HG03378 (cell line): ENCODE results near the gene GPX4.
A peak's percentile ranks its signal among the peaks of the same experiment; 100 is the strongest.

Experiments
- ATAC-seq: cut with Tn5 transposase; IDR thresholded peaks from one replicate; pipeline ENCODE4 v1.9.1; 2021; ENCODE audit warnings: mild to moderate bottlenecking, moderate library complexity; ENCODE audit not compliant: unreplicated experiment

Gene GPX4

DNA sequence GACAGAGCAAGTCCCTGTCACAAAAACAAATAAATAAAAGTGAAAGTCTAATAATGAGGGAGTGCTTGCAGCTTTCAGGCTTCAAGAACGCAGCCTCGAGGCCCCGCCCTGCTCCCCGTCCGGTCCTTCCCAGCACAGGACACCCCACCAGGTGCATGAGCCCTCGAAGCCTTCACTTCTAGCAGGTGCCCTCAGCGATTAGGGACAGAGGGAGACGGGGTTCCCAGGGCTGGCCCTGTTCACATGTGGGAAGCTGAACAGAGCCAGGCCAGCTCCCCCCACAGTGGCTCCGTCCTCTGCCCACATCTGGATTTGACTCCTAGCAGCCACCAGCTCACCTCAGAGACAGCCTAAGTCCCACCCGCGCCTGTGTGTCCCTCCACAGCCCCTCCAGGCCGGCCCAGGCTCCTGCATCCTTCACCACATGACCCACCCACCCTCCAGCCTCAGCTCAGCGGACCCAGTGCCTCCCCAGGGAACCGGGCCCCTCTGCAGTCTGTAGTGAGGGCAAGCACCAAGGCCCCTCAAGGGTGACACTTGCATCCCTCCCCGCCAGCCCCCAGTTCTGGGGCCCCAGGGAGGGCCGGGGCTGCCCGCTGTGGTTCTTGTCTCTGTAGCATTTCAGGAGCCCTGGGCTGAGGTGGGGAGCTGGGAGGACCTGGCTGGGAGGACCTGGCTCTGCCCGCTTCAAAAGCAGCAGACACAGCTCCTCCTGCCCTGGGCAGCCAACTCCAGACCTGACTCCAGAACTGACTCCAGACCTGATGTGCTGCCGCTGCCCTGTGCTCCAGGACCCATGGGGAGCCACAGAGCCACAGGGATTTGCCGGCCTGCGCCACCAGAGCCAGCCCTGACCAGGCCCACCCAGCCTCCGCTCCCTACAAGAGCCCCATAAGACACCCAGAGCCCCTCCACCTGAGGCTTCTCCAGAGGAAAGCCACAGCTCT, 27.2 kb downstream of the GPX4 start:
- no peak for ATAC-seq

DNA sequence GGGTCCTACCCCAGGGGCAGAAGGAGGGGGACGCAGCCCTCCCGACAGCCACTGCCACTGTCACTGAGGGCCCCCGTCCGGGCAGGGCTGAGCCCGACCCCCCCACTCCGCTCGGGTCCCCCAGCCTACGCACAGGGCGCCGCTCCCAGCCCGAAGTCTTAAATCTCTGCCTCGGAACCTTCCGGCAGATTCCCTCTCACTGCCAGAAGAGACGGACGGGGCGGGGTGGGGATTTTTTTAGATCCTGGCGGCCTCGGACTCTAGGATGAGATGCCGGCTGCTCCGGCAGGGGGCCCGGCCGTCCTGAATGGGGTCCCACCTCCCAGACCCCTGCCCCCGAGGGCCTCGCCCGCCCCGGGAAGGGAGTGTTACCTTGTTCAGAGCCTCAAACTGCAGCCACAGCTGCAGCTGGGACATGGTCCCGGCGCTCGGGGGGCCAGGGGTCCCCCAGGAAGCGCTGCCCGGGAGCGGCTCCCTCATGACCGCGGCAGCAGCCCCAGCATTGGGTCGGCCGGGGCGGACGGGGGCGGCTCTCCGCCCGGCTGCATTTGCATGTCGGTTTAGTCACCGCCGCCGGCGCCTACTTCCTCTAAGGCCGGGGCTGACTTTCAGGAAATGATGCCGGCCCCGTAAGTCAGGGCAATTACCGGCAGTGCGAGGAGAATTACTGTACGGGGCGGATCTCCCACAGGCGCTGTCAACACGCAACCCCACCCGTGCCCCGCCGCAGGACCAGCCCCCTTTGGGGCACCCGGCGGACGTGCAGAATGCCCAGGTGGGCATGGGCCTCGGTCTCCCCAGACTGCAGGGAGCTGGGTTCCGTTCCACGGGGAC, 28.1 kb downstream of the GPX4 start:
- ATAC-seq, result peak; percentile 46

DNA sequence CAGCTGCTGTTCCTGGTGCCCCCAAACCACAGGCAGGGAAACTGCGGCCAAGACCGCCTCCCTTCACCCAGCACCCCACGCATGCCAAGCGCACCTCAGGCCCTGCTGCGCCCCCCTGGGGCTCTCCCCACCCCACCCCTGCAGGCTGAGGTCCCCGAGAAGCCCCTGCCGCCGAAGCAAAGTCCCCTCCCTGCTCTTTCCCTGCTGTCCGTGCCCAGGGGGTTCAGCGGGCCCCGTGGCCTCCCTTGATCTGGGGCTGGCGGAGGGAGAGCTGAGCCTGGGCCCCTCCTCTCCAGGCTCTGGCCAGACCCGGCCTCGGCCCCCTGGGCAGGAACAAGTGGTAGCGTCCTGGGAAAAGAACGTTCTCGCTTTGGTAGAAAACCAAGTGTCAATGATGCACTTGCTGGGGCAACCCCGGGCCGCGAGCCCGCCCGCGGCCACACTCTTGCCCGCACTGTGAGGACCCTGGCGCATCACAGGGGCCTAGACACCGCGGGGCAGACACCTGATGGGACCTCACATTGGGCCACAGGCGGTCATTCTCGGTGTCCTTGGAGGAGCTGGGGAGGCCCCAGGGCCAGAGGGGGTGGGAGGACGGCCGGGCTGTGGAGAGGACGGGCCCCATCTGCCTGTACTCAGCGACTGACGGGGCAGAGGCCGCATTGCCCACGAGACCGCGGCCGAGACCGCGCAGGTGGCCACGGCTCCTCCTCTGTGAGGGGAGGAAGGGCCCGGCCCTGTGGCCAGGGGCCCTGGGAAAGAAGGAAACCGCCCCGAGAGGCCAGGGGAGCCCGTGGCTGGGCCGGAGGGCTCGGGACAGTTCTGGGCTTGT, 29.0 kb downstream of the GPX4 start:
- peak; percentile 4 for ATAC-seq

DNA sequence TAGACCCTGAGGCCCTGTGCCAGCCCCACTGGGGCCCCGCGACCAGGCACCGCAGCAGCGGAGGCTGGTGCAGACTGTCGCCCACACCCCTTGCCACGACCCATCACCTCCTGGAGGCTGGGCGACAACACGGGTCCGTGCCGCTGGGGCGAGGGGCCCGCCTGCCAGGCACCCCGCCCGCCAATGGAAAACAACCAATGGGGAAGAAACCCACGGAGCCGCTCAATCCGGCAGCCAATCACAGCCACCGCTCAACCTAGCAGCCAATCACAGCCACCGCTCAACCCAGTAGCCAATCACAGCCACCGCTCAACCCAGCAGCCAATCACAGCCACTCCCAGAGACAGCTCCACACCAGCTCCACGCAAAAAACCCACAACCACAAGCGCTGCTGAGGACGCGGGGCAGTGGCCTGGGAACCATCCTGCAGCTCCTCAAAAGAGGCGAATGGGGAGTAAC, 29.7 kb downstream of the GPX4 start:
- peak; percentile 44 for ATAC-seq

DNA sequence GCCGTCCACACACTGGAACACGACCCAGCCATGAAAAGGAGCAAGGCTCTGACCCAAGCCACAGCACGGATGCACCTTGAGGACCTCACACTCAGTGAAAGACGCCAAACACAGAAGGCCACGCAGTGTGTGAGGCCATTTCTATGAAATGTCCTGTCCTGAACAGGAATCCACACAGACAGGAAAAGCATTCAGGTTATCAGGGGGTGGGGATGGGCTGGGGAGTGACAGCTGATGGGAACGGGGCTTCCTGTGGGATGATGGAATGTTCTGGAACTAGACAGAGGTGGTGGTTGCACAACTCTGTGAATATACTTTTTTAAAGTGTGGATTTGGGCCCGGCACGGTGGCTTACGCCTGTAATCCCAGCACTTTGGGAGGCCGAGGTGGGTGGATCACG, 30.6 kb downstream of the GPX4 start:
- ATAC-seq, result no peak

DNA sequence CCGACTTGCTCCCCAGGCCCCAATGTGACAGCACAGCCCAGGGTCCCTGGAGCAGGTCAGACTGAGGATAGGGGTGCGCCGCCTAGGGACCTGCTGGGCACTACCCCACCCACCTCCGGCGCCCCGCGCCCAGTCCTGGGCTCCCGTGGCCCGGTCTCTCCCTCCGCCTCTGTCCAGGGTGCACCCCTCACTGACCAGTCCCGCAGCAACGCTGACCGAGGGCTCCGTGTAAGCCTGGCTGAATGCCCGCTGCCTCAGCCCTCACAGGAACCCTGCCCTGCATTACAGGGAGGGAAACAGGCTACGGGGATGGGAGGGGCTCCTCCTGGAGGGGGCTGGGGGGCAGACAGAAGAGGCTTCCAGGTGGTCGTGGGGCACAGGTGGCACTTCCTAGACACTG, 31.7 kb downstream of the GPX4 start:
- ATAC-seq, result no peak

DNA sequence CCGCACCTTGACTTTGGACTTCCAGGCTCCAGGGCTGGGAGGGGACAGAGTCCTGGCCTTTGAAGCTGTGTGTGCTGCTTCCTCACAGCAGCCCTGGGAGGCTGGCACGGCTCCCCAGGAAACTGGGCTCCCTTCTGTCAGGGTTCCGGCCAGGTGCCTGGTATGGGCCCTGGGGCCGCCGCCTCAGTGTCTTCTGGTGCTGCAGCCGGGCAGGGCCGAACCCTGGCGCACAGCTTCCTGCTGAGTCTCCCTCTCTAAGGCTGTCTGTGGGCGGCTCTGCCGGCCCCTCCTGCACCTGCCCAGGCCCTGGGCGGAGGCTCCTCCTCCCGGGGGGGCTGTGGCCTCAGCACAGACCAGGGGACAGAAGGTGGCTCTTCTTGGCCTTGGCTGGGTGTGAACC, 32.4 kb downstream of the GPX4 start:
- no peak for ATAC-seq

DNA sequence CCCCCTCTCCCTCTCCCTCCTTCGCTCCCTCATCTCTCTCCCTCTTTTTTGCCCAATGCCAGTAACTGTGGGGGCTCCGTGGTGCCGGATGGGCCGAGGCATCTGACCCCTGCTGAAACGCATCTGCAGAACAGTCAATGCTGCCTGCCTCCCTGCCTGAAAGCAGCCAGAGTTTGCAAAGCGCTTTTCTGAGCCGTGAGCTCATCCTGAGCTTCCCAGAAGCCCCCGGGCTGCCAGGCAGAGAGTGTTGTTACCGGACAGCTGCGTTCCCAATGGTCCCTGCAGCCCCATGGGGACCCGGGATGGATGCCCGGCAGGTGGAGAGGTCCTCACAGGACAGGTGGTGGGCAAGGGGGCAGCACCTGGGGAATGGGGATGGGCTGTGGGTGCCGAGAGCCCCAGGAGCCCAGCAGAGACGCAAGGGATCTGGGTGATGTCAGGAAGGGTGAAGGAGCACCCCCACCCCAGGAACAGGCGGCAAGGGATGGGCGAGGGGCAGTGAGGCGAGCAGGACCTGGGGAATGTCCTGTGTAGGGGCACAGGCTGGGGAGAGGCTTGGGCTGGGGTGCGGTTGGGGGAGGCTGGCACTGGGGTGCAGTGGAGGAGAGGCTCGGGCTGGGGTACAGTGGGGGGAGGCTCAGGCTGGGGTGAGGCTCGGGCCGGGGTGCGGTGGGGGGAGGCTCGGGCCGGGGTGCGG, 33.0 kb downstream of the GPX4 start:
- ATAC-seq, result no peak

DNA sequence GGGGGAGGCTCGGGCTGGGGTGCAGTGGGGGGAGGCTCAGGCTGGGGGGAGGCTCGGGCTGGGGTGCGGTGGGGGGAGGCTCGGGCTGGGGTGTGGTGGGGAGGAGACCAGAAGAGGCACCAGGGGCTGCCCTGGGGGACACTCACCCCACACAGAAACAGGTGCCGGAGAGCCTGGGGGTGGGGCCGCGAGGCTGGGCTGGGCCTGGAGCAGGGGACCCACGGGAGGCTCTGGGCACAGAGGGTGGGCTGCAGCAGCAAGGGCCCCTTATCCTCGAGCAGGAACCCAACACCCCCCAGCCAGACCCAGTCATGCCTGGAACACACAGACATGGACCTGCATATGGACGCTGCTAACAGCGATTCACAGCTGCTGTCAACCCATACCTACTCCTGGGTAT, 34.3 kb downstream of the GPX4 start:
- ATAC-seq, result no peak

DNA sequence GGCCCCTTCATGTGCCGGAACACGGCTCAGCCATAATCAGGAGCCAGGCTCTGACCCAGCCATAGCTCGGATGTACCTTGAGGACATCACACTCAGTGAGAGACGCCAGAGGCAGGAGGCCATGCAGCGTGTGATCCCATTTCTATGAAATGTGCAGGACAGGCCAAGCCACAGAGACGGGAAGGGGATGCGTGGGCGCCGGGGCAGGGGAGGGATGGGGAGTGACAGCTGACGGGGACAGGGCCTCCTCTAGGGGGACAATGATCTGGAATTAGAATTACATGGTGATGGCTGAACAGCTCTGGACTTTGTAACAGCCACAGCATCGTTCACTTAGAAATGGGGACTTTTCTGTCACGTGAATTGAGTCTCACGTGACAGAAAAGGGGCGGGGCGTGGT, 35.3 kb downstream of the GPX4 start:
- ATAC-seq, result no peak

DNA sequence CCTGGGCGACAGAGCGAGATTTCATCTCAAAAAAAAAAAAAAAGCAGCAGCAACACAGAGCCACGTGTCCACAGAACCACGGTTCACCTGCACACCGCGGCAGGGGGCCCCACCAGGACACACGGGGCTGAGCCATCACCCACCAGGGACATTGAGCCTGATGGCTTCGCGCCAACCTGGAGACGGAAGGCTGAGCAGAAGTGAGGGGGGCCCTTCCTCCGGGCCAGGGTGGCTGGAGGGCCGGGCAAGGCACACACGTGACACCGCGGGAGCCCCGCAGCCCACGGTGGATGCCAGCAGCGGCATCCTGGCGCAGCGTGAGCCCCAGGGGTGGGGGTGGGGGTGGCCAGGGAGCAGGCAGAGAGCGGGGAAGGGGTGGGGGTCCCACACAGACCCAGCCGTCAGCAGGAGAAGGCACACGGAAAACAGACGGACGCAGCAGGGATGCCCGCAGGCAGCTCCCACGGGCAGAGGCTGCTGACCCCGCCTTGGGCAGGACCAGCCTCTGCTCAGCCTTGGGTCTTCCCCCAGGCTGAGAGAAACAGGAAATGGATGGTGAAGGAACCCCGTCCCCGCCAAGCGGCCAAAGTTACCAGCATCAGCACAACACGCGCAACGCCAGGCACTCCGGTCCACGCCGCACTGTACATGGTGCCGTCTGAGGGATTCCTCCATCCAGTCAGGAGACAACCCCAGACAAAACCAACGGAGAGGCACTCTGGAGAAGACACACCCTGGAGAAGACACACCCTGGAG, 36.7 kb downstream of the GPX4 start:
- ATAC-seq, result no peak

DNA sequence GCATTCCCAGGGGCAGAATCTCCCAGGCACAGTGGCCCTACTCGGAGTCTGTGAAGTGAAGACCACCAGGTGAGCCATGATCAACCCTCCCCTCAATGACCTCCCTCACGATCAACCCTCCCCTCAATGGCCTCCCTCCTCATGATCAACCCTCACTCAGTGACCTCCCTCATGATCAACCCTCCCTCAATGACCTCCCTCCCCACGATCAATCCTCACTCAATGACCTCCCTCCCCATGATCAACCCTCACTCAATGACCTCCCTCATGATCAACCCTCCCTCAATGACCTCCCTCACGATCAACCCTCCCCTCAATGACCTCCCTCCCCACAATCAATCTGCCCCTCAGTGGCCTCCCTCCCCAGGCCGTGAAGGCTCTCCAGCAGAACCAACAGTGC, 38.1 kb downstream of the GPX4 start:
- ATAC-seq, result no peak

DNA sequence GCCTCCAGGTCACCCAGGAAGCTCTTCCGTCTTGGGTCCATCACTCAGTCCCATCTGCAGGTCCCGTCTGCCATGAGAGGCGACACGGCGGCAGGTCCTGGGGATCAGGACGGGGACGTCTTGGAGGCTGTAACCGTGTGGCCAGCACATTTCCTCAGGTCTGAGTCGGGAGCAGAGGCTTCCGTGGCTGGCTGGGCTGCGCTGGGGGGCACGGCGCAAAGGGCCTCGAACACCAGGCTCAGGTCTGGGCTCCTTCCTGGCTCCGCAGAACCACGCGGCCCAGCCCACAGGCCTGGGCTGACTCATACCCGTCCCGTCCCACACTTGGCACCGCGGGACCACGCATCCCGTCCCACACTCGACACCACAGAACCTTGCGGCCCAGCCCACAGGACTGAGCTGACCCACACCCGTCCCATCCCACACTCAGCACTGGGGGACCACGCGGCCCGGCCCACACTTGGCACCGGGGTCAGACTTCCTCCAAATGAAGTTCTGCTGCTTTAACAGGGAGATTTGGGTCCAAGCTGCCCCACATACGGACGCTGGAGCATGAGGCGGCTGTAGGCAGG, 40.1 kb downstream of the GPX4 start:
- no peak for ATAC-seq

DNA sequence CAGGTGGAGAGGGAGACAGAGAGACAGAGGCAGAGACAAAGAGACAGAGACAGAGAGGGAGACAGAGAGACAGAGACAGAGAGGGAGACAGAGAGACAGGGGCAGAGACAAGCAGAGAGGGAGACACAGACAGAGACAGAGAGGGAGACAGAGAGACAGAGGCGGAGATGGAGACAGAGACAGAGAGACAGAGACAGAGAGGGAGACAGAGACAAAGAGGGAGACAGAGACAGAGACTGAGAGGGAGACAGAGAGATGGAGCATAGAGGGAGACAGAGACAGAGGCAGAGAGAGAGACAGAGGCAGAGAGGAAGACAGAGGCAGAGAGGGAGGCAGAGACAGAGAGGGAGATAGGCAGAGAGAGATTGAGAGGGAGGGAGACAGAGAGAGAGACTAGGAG, 40.9 kb downstream of the GPX4 start:
- no peak for ATAC-seq

DNA sequence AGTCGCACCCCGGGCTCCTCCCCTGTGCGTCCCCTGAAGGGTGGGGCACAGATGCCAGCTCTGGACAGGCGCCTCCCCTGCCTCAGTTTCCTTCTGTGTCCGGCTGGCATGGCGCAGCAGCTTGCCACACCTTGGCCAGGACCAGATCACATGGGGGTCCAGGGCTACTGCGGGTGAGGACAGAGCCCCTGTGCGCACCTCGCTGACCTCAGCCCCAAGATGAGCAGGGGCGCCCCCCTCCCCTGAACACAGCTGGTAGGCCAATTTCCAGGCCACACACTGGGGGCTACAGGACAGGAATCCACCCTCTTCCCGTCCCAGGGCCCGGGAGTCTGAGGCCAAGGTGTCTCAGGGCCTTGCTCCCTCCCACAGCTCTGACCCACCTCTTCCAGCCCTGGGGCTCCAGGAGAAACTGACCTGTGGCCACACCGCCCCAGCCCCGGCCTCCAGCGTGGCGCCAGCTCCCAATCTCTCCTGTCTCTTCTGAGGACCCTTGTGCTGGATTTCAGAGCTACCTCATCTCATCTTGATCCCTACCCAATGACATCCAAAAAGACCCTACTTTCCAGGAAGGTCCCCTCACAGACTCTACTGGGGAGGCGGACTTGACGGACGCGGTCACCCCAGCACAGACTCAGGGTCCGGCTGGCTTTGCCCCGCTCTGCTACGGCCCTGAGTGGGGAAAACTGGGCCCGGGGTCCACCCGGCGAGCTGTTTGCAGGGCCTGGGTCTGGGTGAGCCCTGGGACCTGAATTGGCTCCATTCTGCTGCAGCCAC, 42.0 kb downstream of the GPX4 start:
- ATAC-seq, result no peak

DNA sequence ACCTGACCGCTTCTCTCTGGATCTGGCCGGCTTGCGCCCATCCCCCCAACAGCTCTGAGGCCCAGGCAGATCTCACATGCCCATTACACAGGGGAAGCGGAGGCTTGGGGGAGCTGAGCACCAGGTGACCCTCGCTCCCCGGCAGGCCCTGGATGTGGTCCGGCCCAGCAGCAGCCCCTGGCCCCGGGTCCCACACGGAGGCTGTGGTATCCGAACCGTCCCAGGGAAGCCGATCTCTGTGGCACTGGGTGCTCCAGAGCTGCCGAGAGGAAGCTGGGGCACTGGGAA, 42.6 kb downstream of the GPX4 start:
- no peak for ATAC-seq

DNA sequence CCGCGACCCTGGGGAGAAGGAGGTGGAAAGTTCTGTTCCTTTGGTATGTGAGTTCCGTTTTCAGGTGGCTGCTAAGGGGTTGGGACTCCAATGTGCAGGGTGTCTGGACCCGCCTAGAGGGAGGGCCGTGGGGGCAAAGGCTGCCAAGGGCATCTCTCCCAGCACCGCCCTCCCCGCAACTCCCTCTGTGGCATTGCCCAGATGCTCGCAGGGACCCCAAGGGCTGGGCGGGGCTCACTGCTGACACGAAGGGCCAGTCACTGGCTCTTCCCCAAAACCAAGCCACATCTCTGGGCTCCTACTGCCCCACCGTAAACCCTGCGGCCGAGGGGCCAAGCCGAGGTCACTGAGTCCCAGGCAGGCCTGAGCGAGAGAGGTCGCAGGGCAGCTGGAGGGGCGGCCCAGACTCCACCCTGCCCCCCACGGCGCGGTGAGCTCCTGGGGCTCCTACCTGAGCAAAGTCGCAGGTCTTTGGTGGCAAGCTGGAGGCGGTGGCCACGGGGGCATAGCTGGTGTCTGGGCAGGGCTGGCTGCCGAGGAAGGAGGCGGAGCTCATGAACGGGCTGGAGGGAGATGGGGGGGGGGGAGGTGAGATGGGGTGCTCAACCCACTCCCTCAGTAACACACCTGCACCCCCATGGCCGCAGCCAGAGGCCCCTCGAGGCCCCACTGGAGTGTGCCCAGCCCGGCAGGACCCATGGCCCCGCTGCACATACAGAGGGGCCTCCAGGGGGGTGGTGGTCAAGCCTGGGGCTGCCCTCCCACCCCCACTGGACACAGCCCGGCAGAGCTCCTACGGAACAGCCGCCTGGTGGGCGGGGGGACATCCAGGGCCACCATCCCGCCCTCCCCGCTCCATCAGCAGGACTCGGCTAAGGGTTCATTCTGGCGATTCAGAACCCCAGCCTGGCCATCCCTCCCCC, 43.3 kb downstream of the GPX4 start:
- no peak for ATAC-seq
